GM12878 (cell line): ENCODE data around the gene FAM81A. TPM values are rescaled to one million over a fixed set of nuclear protein-coding genes. Genes with fewer than 3 reads are reported as not detected.

Experiments
- ATAC-seq: fragments of 200-7000 bp; cut with Tn5 transposase; 3 replicates; pipeline ENCODE4 v1.9.1; 2020; ENCODE audit warnings: mild to moderate bottlenecking, moderate library complexity
- BruUV-seq: library from RNA; stranded (reverse); fragments of 400-500 nt; replicated peaks from 2 replicates; lab custom pipeline; 2021; lab: Mats Ljungman, UMichigan
- CTCF ChIA-PET: fragments of 300-600 bp; sonication (Branson Sonifier 250); formaldehyde crosslinking; extraction: SDS; loops from one replicate; lab custom pipeline; 2021; ENCODE audit warnings: inconsistent platforms; lab: Yijun Ruan, JAX
- POLR2A ChIA-PET: fragments of 350-600 bp; formaldehyde crosslinking; extraction: SDS; loops from one replicate; lab custom pipeline; 2021; ENCODE audit warnings: inconsistent platforms; lab: Charles Lee
- RAD21 ChIA-PET: fragments of 300-600 bp; sonication (Branson Sonifier 250); formaldehyde crosslinking; loops from one replicate; lab custom pipeline; 2023; ENCODE audit warnings: antibody characterized with exemption; ENCODE audit not compliant: unreplicated experiment; lab: Charles Lee
- SMC1A ChIA-PET: fragments of 300-600 bp; sonication (Branson Sonifier 250); formaldehyde crosslinking; loops from one replicate; lab custom pipeline; 2023; ENCODE audit not compliant: unreplicated experiment, uncharacterized antibody; lab: Charles Lee
- DNase-seq: peaks from one replicate; pipeline ENCODE4 v3.0.0-alpha.2; 2011; ENCODE audit warnings: low read depth, low spot score
- FAIRE-seq: peaks from 3 replicates; lab custom pipeline; 2011; peaks lifted over from hg19 to GRCh38; lab: Jason Lieb, UNC
- H2AFZ ChIP-seq: 2 replicates; pipeline ENCODE4 v1.6.0; 2011; ENCODE audit warnings: low read depth, low read length, control low read depth; ENCODE audit not compliant: control insufficient read depth
- H3K27ac ChIP-seq: 2 replicates; pipeline ENCODE4 v1.5.1; 2011; ENCODE audit warnings: control low read depth; ENCODE audit not compliant: control insufficient read depth, insufficient read depth
- H3K27me3 ChIP-seq, 2 experiments: replicated peaks in 1 of 2; 2 replicates each; pipeline versions ENCODE4 v1.6.0 to v1.6.1; 2011; ENCODE audit warnings: low read length in 1 of 2; ENCODE audit not compliant: control insufficient read depth in 2 of 2, insufficient read depth in 2 of 2
- H3K36me3 ChIP-seq, 2 experiments: 2 replicates each; pipeline ENCODE4 v1.5.1; 2011; ENCODE audit warnings: low read length in 1 of 2; ENCODE audit not compliant: control insufficient read depth in 2 of 2, insufficient read depth in 2 of 2
- H3K4me1 ChIP-seq: 2 replicates; pipeline ENCODE4 v1.6.1; 2011; ENCODE audit warnings: mild to moderate bottlenecking, low read length, moderate library complexity, mixed read lengths; ENCODE audit not compliant: control insufficient read depth, insufficient read depth
- H3K4me2 ChIP-seq: 2 replicates; pipeline ENCODE4 v1.6.0; 2011; ENCODE audit warnings: control low read depth; ENCODE audit not compliant: control insufficient read depth, insufficient read depth
- H3K4me3 ChIP-seq: fragments of 200-600 bp; sonication (generic); 2 replicates; pipeline ENCODE4 v1.5.1; 2016
- H3K79me2 ChIP-seq: 2 replicates; pipeline ENCODE4 v1.6.0; 2011; ENCODE audit warnings: low read length; ENCODE audit not compliant: control insufficient read depth, insufficient read depth
- H3K9ac ChIP-seq: 2 replicates; pipeline ENCODE4 v1.8.0; 2011; ENCODE audit warnings: low read length, control low read depth, mixed read lengths; ENCODE audit not compliant: control insufficient read depth, insufficient read depth
- H3K9me3 ChIP-seq: replicated peaks from 3 replicates; pipeline ENCODE4 v1.5.1; 2011; ENCODE audit warnings: mild to moderate bottlenecking, low read length; ENCODE audit not compliant: control insufficient read depth, insufficient read depth
- H4K20me1 ChIP-seq: 2 replicates; pipeline ENCODE4 v1.6.0; 2011; ENCODE audit not compliant: control insufficient read depth, insufficient read depth
- ATF3 ChIP-seq: IDR thresholded peaks from 2 replicates; pipeline ENCODE4 v1.6.1; 2011; ENCODE audit warnings: low read depth, mild to moderate bottlenecking, low read length, moderate library complexity, borderline replicate concordance; ENCODE audit errors: extremely low read depth
- CUX1 ChIP-seq: IDR thresholded peaks from 2 replicates; pipeline ENCODE4 v1.6.1; 2012; ENCODE audit warnings: improper control_type of control experiment, low read depth, low read length; ENCODE audit not compliant: insufficient replicate concordance
- EZH2 ChIP-seq: IDR thresholded peaks from 2 replicates; pipeline ENCODE4 v1.6.1; 2012; ENCODE audit warnings: low read depth, mild to moderate bottlenecking, control low read depth, inconsistent platforms, low read length, borderline replicate concordance; ENCODE audit not compliant: control insufficient read depth
- JUND ChIP-seq: IDR thresholded peaks from 2 replicates; pipeline ENCODE4 v1.6.1; 2012; ENCODE audit warnings: low read depth, mild to moderate bottlenecking, low read length, improper control_type of control experiment, moderate library complexity
- MTA2 ChIP-seq: fragments of 450-650 bp; IDR thresholded peaks from 2 replicates; pipeline ENCODE4 v1.6.1; 2016; ENCODE audit warnings: low read depth, mild to moderate bottlenecking, moderate library complexity
- POLR2AphosphoS2 ChIP-seq: IDR thresholded peaks from 2 replicates; pipeline ENCODE4 v1.6.1; 2011; ENCODE audit warnings: low read depth, mild to moderate bottlenecking, low read length, improper control_type of control experiment, moderate library complexity
- SIN3A ChIP-seq: IDR thresholded peaks from 2 replicates; pipeline ENCODE4 v1.6.1; 2012; ENCODE audit warnings: low read depth, low read length, improper control_type of control experiment
- SIX5 ChIP-seq: IDR thresholded peaks from 2 replicates; pipeline ENCODE4 v1.6.1; 2011; ENCODE audit warnings: mild to moderate bottlenecking, low read depth, low read length, moderate library complexity; ENCODE audit not compliant: severe bottlenecking
- SRF ChIP-seq, 2 experiments: IDR thresholded peaks; 2 replicates each; pipeline ENCODE4 v1.6.1; 2011; ENCODE audit warnings: low read depth in 2 of 2, low read length in 2 of 2, mild to moderate bottlenecking in 1 of 2, moderate library complexity in 1 of 2
- SUZ12 ChIP-seq: fragments of 200-600 bp; sonication (generic); IDR thresholded peaks from one replicate; pipeline ENCODE4 v1.6.1; 2018; ENCODE audit warnings: antibody characterized with exemption, mild to moderate bottlenecking; ENCODE audit not compliant: unreplicated experiment
- TARDBP ChIP-seq: IDR thresholded peaks from 2 replicates; pipeline ENCODE4 v1.6.1; 2016; ENCODE audit warnings: borderline replicate concordance
- YBX1 ChIP-seq: fragments of 450-650 bp; IDR thresholded peaks from 2 replicates; pipeline ENCODE4 v1.6.1; 2016; ENCODE audit warnings: antibody characterized with exemption
- ZBTB4 ChIP-seq: fragments of 450-650 bp; formaldehyde crosslinking; IDR thresholded peaks from 2 replicates; pipeline ENCODE4 v1.4.0; 2022; ENCODE audit warnings: mild to moderate bottlenecking, moderate library complexity
- WGBS: methylation state at CpG from one replicate; pipeline ENCODE4 v1.1.6; 2016; ENCODE audit warnings: low lambda C conversion rate; ENCODE audit not compliant: insufficient replicate concordance, insufficient coverage; ENCODE audit errors: missing lambda C conversion rate; 5-methylcytosine and 5-hydroxymethylcytosine counted together
- in situ Hi-C: fragments of 300-500 bp; cut with MboI; formaldehyde crosslinking; loops from 9 replicates; pipeline ENCODE4 v1.14.3; 2018; ENCODE audit warnings: mixed read lengths
- intact Hi-C: fragments of 100-400 bp; cut with micrococcal nuclease; formaldehyde crosslinking; loops from one replicate; pipeline ENCODE4 v1.14.2; 2022; ENCODE audit not compliant: unreplicated experiment
- polyA plus RNA-seq, 11 experiments: library from polyadenylated mRNA; depleted of rRNA in 4 of 11; unstranded in 6 of 11; stranded (reverse) in 5 of 11; fragments of >200 nt; fragmentation: Nextera tagmentation in 4 of 11; fragmentation: Illumina TruSeq in 1 of 11; extraction: Ambion mirVana in 4 of 11; extraction: Trizol in 1 of 11; gene quantifications; 1 replicate in 1 of 11; 2 replicates in 10 of 11; pipeline versions ENCODE4 v1.2.1 to v1.2.3, GENCODE V29; 2011 to 2016; ENCODE audit warnings: inconsistent platforms in 2 of 11, missing spikeins in 2 of 11, low read depth in 1 of 11
- total RNA-seq, 4 experiments: library from RNA; depleted of rRNA in 3 of 4; stranded (reverse); fragments of >200 nt in 3 of 4; fragmentation: Illumina TruSeq in 1 of 4; extraction: Trizol in 1 of 4; gene quantifications; 2 replicates each; pipeline versions ENCODE4 v1.2.1 to v1.2.3, GENCODE V29; 2013 to 2021

FAM81A gene
- total and polyA plus RNA-seq, 10 of the 15 experiments (the other 5 are each of a cell fraction or from before 2014, with no cell fraction given), result 0.18 to 34.5 (median 16.2) TPM

GRCh38 chr15:59567324-59567723 is 129.3 kb downstream of the FAM81A start:
- Histone ChIP-seq H3K27me3 (no peaks in the 10 kb centered on the region), H3K79me2 (no peaks in the 10 kb centered on the region), H3K27ac (no peak overlapping the region), H3K36me3 (no peaks in the 10 kb centered on the region), H3K9ac (no peak overlapping the region), H2AFZ (no peak overlapping the region), H4K20me1 (no peaks in the 10 kb centered on the region), H3K4me1 (no peaks in the 10 kb centered on the region), H3K9me3 (no peaks in the 10 kb centered on the region), H3K4me2 (no peak overlapping the region), H3K4me3 (no peak overlapping the region)
- ChIA-PET POLR2A (no interaction called here), SMC1A (interaction anchor here (0.6 to 1.9 kb wide), 3 partner anchors 24 to 35 kb away, joined by 3 to 9 read pairs (median 3); no protein-coding TSS in a partner anchor), CTCF (interaction anchor here (1.3 kb wide), 1 partner anchor 57 kb away, joined by 3 read pairs; no protein-coding TSS in a partner anchor), RAD21 (no interaction called here)
- WGBS, result 100% methylated on average over 1 of the region's 1 CpG
- TF ChIP-seq TARDBP (no peak), MTA2 (no peak), YBX1 (no peak), CUX1 (no peak), JUND (no peak), SIN3A (no peak), ZBTB4 (no peak), SIX5 (no peak), ATF3 (no peak), EZH2 (no peak), SRF (IDR thresholded peaks at IDR 0.05; ENCODE audit: low read depth in 2 of 2, low read length in 2 of 2) (no peak), SUZ12 (no peak), POLR2AphosphoS2 (no peak)
- no TSS peak for BruUV-seq
- FAIRE-seq (no peak), DNase-seq (no peak), ATAC-seq (no peak)
- intact Hi-C loops, result no loop called here
- in situ Hi-C loops, result no loop called here
